ENCODE data around the gene DTNB. TPM values are rescaled to one million over a fixed set of nuclear protein-coding genes. Genes with fewer than 3 reads are reported as not detected.

The DTNB gene
- total RNA-seq, 2 experiments from 2014 or later: 27.3 to 29.1 TPM

GRCh38 chr2:25493207-25493606 lies 180.2 kb downstream of the DTNB start:
- Mint-ChIP-seq H3K27ac (peak overlapping the region; percentile 8), H3K36me3 (ENCODE audit: low read depth) (peaks cover 2% of the 10 kb centered on the region), H3K27me3 (no peaks in the 10 kb centered on the region), H3K4me3 (no peak overlapping the region), H3K4me1 (ENCODE audit: low read depth) (no peaks in the 10 kb centered on the region), H3K9me3 (no peaks in the 10 kb centered on the region)
- no peak for TF ChIP-seq CTCF (IDR thresholded peaks at IDR 0.05)
- ATAC-seq (no peak), DNase-seq (no peak)
- ChIA-PET POLR2A (interaction anchor here (0.6 kb wide), 1 partner anchor 257 kb away, joined by 3 read pairs; no protein-coding TSS in a partner anchor), CTCF (interaction anchor here (1.2 kb wide), 1 partner anchor 207 kb away, joined by 3 read pairs; no protein-coding TSS in a partner anchor)
- intact Hi-C loops (cut with micrococcal nuclease): no loop called here

GRCh38 chr2:25492726-25493125 lies 180.7 kb downstream of the DTNB start:
- TF ChIP-seq CTCF (IDR thresholded peaks at IDR 0.05): no peak
- no peak overlapping the region for H3K4me3 Mint-ChIP-seq
- no peak overlapping the region for H3K27ac Mint-ChIP-seq
- POLR2A ChIA-PET: interaction anchor here (0.6 kb wide), 1 partner anchor 256 kb away, joined by 3 read pairs; no protein-coding TSS in a partner anchor
- ATAC-seq (no peak), DNase-seq (no peak)
- no peaks in the 10 kb centered on the region for H3K9me3 Mint-ChIP-seq
- intact Hi-C loops (cut with micrococcal nuclease): no loop called here
- CTCF ChIA-PET: interaction anchor here (1.2 kb wide), 1 partner anchor 207 kb away, joined by 3 read pairs; no protein-coding TSS in a partner anchor
- no peaks in the 10 kb centered on the region for H3K4me1 Mint-ChIP-seq (ENCODE audit: low read depth)
- no peaks in the 10 kb centered on the region for H3K27me3 Mint-ChIP-seq
- H3K36me3 Mint-ChIP-seq (ENCODE audit: low read depth): peaks cover 4% of the 10 kb centered on the region

DNA sequence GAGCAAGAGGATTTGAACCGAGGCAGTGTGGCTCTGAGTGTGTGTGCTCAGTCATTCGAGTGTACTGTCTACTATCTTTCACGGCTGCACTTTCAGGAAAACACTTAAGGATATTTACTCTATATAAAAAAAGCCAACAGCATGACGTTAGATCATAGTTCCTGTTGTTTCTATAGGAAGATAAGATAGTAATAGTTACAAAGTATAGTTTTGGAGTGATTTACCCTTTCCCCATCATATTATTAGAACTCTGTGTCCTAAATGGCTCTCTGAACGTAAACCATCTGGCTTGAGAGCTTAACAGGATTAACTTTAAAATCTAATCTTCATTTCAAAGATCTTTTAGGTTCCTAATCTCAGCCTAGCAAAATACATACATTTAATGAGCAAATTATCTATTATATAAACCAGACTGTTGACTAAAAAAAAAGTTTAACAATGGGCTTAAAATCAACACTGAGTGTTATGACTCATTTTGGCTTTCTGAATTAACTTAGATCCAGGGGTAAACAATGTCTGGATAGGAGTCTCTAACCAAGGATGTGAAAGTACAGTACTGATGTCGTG lies 181.3 kb downstream of the DTNB start:
- intact Hi-C loops (cut with micrococcal nuclease): no loop called here
- no peak for DNase-seq
- ATAC-seq: no peak
- Mint-ChIP-seq H3K9me3 (no peaks in the 10 kb centered on the region), H3K27ac (no peak overlapping the region), H3K36me3 (ENCODE audit: low read depth) (peaks cover 7% of the 10 kb centered on the region), H3K27me3 (no peaks in the 10 kb centered on the region), H3K4me1 (ENCODE audit: low read depth) (no peaks in the 10 kb centered on the region), H3K4me3 (no peak overlapping the region)
- ChIA-PET CTCF (no interaction called here), POLR2A (no interaction called here)
- TF ChIP-seq CTCF (IDR thresholded peaks at IDR 0.05): no peak

DNA sequence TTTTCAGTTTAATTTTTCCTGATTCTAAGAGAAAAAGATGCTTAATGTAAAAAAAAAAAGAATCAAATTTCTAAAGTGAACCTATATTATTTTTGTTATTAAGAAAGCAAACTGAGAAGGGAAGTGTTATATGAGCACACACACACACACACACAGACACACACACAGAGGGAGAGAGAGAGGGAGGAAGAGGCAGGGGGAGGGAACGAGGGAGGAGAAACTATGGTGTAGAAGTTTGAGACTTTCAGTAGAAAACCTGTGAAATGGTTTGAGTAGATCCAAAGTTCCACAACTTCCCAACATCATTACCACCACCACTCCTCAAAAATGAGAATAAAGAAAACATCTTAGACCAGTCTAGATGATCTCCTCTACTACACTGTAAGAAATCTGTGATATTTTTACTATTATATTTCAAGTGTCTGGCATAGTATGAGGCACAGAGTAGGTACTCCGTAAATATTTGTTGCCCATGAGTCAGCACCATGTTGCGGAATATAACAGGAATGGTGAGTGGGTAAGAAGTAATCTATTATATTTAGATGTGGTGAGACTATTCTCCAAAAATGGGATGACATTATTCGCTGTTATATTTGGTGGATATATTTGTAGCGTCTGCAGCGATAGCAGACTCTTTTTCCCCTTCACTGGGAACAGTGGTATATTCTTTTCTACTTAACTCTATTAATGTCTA lies 182.2 kb downstream of the DTNB start:
- H3K4me1 Mint-ChIP-seq (ENCODE audit: low read depth): no peaks in the 10 kb centered on the region
- intact Hi-C loops (cut with micrococcal nuclease): no loop called here
- no peak for TF ChIP-seq CTCF (IDR thresholded peaks at IDR 0.05)
- H3K36me3 Mint-ChIP-seq (ENCODE audit: low read depth): peaks cover 8% of the 10 kb centered on the region
- H3K4me3 Mint-ChIP-seq: no peak overlapping the region
- ChIA-PET CTCF (no interaction called here), POLR2A (no interaction called here)
- no peaks in the 10 kb centered on the region for H3K9me3 Mint-ChIP-seq
- DNase-seq (no peak), ATAC-seq (no peak)
- H3K27ac Mint-ChIP-seq: no peak overlapping the region
- H3K27me3 Mint-ChIP-seq: no peaks in the 10 kb centered on the region

GRCh38 chr2:25490217-25490616 lies 183.2 kb downstream of the DTNB start:
- ChIA-PET POLR2A (no interaction called here), CTCF (no interaction called here)
- no peaks in the 10 kb centered on the region for H3K4me1 Mint-ChIP-seq (ENCODE audit: low read depth)
- H3K9me3 Mint-ChIP-seq: no peaks in the 10 kb centered on the region
- H3K27ac Mint-ChIP-seq: no peak overlapping the region
- H3K36me3 Mint-ChIP-seq (ENCODE audit: low read depth): peaks cover 8% of the 10 kb centered on the region
- H3K4me3 Mint-ChIP-seq: no peak overlapping the region
- ATAC-seq: no peak
- no peak for DNase-seq
- TF ChIP-seq CTCF (IDR thresholded peaks at IDR 0.05): no peak
- intact Hi-C loops (cut with micrococcal nuclease): no loop called here
- H3K27me3 Mint-ChIP-seq: no peaks in the 10 kb centered on the region
